Hematopoietic multipotent progenitor cell (in vitro differentiated cells): Measurements from ENCODE around the gene ZNF735. TPM values are rescaled to one million over a fixed set of nuclear protein-coding genes. Genes with fewer than 3 reads are reported as not detected.

ENCODE experiments used
- total RNA-seq: library from RNA; depleted of rRNA; stranded (reverse); fragments of >200 nt; gene quantifications from one replicate; pipeline ENCODE4 v1.2.3, GENCODE V29; 2012

The ZNF735 gene
- total RNA-seq, 1 donor = not detected

Other genes with a start within 250 kb of the ZNF735 start
- not detected for gene ZNF722, start 208.4 kb upstream of the ZNF735 start, total RNA-seq
- gene ZNF727, start 161.8 kb upstream of the ZNF735 start, total RNA-seq = 0.27 TPM
- gene ZNF679, start 21.3 kb downstream of the ZNF735 start, total RNA-seq = not detected
- 12.1 TPM for gene ZNF736, start 106.8 kb downstream of the ZNF735 start, total RNA-seq